Kidney glomerular epithelial cell (primary cell): Measurements from ENCODE around the gene LRRTM1.

Experiments used
- DNase-seq: peaks from one replicate; lab custom pipeline; 2025; lab: John Stamatoyannopoulos, UW

The LRRTM1 gene, protein sequence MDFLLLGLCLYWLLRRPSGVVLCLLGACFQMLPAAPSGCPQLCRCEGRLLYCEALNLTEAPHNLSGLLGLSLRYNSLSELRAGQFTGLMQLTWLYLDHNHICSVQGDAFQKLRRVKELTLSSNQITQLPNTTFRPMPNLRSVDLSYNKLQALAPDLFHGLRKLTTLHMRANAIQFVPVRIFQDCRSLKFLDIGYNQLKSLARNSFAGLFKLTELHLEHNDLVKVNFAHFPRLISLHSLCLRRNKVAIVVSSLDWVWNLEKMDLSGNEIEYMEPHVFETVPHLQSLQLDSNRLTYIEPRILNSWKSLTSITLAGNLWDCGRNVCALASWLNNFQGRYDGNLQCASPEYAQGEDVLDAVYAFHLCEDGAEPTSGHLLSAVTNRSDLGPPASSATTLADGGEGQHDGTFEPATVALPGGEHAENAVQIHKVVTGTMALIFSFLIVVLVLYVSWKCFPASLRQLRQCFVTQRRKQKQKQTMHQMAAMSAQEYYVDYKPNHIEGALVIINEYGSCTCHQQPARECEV

DNA sequence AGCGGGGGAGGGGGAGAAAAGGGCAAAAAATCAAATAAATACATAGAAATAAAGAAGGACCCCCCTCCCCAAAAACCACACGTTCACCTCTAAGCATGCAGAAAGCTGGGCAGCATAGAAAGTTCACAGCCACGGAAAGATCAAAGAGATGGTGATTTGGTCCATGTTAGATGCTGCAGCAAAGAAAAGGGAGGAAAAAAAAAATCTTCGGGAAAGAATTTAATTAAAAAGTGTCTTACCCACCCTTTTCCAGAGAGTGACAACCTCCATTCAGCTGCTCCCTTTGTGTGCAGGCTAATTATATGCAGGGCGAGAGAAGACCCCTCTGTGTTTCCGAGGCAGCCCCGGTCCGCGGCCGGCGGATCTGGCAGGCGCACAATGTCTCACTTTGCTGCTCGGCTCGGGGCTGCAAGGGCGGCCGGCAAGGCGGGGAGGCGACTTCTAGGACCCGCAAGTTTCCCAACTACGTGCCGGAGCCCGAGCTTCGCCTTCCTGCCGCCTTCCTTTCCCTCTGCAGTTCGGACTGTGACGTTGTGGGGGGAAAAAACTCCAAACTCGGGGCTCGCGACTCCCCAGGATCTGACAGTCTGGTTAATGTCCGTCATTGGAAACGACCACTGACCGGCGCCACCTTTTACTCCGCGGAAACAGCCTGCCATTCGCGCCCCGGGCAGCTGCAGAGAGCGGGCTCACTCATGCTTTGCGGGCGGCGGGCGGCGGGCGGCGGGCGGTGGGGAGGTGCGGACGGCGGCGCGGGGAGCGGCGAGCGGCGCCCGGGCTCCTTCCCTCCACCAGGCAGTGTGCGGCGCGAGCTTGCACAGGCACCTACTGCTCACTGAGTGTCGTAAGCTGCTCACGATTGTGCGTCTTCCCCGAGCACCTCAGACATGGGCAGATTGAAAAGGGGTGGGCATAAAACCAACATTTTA lies at the start of gene LRRTM1:
TSS of gene LRRTM1 (minus strand) at position 844 of the 929 bp plus-strand sequence. CDS start 933 bp downstream, outside the sequence.
- DNase-seq, result no peak

DNA sequence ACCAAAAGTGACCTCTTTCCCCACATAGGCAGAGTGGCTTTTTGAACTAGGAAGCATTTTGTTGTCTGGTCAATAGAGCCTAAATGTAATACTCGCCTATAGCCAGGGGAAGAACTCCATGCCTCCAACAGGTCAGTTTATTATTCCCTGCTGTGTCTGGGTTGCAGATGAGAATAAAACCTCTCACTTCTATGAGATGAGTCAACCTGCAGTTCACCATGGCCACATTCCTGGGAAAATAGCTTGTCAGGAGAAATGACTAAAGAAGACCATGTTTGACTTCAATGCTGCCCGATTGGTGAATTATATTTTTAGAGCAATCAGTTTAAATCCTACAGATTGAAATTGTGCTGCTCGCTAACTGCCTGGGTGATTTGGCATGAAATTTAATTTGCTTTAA lies 46.7 kb upstream of the LRRTM1 start:
- peak; percentile 39 for DNase-seq

DNA sequence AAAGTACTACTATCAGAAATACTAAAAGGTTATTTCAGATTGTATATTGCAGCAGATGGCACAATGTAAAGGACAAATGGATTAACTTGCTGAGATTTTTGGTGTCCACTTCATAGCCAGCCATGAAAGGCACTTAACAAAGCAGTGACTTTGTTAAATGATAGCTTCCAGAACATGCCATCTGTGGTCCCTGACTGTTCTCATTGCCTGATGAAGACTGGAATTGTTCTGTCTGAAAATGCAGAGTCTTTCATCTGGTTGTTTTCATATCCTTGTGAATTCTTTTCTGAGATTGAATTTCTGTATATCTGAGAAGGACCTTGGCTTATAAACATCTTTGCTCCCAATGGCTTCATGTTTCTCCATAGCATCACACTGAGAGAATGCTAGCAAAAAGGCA lies 44.4 kb upstream of the LRRTM1 start:
- no peak for DNase-seq

DNA sequence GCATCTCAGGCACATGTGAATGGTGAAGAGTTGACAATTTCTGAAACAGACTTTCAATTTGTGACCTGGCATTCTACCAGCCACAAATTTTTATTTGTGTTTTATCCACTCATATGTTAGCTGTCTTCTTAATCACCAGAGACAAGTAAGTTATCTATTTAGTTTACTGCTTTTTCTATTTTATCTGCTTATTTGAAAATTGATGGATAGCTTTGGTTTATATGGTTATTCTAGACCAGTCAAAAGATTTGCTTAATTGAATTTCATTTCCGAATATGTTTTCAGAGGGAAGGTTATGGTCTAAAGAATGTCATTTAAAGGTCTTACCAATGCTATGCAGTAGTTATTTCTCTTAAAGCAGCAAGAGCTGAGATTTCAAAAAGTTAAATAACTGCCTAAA lies 43.5 kb upstream of the LRRTM1 start:
- no peak for DNase-seq

DNA sequence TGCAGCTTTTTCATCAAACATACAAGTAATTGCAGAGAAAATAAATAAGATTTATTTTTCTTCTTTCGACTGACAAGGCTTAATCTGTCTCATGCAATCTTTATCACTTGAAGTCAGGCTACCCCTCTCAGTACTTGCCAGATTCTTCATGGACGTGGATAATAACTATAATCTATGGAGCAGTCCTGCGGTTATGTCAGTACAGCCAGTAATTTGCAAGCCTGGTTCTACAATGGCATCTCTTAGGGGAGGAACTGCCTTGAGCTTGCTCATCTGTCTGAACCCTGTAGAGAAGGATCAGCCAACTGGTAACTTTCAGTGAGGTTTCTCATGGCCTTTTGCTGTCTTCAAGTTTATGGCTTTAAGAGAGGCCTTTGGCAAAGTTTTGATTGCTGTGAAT lies 35.5 kb upstream of the LRRTM1 start:
- no peak for DNase-seq

DNA sequence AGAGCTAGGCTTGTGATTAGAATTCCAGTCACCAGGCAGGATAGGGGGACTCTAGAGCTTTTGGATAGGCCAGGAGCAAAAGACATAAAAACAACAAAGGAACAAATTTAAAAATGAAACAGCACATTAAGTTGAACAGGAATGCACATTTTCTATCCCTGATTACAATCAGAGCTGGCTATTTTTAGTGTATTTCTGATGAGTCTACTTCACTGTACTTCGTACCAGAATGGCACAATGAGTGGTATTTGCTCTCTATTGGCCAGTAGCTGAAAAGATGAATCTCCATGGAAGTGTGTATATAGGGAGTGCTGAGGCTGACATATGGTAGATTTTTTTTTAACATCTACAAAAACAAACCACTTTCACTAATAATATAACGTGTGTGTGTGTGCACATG lies 34.2 kb upstream of the LRRTM1 start:
- no peak for DNase-seq

DNA sequence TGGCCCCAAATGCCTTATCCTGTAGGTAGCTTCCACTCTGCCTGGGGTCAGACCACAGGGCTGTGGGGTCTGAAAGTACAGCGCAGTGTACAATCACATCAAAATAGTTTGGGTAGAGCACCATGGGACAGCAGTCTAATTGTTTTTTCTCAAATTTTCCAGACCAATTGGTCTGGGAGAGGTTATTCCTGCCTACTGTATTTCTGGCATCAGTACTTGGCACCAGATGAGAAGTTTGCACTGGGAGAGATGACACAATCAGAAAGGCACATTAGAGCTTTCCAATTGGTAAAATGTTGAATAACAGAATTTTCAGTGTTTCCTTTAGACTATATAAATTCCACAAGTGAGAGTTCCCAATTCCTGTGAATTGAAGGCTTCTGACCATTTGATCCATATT lies 30.9 kb upstream of the LRRTM1 start:
- DNase-seq, result no peak

DNA sequence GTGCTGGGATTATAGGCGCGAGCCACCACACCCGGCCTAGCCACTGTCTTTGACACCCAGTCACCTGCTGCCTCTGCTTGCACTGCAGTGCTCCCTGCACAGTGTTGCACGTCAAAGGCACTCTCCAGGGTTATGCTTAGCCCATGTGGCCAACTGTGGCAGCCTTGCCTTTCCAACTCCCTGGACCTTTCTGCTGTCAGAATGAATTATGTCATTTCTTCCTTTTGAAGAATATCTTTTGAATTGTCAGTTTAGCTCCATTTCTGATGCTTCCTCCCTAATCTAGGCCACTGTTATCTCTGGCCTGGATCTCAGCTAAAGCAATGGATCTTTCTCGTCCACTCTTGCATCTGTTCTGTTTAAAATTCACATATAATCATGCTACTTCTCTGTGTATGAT lies 29.3 kb upstream of the LRRTM1 start:
- DNase-seq, result no peak

DNA sequence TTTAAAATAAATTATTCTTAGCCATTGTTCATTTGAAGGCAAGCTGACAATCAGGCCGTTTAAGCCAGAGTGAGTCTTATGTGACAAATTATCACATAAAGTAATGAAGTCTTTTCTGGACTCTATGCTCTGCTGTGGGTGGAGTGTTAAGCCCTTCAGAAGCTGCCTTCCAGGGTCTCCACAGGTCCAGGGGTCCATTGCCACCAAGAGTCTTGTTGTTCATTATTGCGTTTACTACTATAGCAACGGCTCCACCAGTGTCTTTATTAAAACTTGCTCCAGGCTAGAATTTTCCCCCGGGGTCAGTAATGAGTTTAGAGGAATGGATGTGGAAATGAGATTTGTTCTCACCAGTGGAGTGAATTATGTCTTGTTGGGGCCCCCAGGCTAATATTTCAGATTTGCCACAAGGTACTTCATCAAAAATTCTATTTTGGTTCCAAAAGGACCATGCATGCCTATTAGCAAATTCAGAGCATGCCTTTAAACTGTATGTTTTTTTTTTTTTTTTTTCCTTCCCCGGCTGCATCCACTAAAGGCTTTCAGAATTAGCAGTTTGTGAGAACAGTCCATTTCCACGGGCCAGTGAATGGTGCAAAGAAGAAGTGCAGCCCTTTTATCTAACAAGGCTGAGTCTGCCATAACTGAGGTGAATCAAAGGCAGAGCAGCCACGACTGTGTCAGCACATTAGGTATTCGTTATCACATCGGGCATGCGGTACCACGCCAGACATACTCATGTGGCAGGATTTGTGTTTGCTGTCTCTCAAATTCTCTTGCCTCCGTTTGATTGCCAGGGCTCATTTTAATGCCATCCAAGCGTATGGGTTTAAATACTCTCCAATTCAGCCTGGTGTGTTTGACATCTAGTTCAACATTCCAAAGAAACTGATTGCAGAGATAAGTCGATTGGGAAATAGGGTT lies 26.2 kb upstream of the LRRTM1 start:
- DNase-seq, result no peak

DNA sequence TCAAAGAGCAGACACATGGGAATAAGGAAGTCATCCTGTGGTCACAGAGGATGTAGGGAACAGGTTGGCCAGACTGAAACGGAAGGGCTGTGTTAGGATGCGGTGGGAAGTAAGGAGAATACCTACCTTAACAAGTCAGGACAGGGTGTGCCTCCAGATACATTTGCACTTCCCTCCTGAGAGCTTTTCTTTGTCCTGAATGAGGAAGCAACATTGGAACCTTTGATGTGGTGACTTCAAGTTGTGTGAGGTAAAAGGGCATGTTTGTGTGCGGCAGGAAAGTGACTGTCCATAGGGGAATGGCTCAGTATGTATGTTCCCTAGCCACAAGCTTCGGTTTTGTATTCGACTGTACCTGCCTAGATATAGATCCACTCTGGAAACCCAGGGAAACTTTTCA lies 24.9 kb upstream of the LRRTM1 start:
- DNase-seq, result no peak

DNA sequence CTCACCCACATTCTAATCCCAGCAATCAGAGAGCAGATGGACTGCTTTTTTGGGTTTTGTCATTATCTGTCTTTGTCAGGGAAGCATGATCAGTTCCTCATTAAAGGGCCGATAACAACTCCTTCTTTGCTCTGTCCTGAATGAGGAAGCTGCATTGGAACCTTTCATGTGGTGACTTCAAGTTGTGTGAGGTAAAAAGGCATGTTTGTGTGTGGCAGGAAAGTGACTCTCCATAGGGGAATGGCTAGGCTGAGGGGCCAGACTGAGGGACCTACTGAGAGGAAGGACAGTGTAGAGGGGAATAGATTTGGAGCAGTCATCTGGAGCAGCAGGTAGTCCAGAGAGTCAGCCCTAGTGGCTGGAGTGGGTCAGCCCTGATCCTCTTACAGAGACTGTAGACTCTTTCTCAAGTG lies 23.6 kb upstream of the LRRTM1 start:
- DNase-seq, result no peak

DNA sequence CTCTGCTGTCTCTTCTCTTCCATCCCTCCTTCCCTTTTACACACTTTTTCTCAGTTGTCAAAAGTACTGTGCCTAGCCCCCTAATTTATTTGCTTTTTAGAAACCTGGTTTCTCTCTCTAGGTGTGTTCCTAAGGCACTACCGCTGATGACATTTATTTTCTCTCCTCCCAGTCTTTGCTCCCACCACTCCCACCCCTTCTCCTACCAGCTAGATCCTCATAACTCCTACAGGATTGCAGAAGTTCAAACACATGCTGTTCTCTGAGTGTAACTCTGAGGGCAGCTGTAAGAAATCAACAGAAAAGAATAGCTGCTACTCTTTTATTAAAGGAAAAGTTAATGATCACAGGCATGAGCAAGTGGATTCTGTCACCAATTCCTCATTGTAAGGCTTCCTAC lies 22.3 kb upstream of the LRRTM1 start:
- no peak for DNase-seq

DNA sequence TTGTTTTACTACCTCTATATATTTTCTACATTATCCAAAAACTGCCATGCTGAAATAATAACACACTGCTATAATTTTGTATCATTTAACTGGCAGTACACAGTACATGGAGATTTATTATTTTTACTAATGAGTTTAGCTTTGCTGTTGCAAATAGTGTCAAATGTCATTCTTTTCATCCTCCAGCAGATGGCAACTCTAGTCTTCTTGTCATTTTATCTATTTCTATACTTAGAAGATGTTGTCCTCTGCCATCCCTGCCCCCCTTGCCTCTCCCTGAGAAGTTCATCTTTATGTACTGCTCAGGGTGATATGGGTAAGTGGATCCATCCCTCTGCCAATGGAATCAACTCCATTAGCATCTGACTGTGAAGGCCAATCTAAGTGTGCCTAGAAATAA lies 21.7 kb upstream of the LRRTM1 start:
- peak; percentile 39 for DNase-seq

DNA sequence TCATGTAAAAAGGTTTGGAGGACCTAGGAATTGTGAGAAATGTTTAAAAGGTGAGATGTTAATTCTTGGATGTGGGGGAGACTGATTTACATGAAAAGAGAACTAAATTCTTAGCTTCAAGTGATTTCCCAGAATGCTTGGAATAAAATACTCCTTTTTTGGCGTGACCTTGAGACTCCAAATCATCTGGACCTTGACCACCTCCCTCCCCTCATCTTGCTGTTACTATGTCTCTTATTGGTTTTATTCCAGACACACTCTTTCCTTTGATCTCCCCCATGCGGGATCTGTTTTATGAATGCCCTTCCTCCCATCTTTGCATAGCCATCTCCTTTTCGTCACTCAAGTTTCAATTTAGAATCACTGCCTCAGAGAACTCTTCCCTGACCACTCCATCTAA lies 20.0 kb upstream of the LRRTM1 start:
- DNase-seq, result no peak

DNA sequence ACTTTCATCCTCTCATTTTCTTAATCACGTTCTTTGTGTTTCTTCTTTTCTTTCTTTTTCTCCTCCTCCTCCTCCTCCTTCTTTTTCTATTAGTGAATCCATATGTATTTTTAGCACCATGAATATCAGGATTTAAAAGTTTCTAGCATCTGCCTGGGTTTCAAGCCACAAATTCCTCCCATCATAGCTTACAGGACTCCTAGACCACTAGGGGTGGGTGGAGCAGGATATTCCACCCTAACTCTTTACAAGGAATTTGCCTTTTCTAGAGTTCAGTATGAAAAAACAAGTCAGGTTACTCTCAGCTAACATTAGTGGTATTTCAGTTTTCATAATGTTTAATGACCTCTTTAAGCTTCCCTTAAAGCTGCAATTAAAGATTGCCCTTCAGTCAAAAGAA lies 19.1 kb upstream of the LRRTM1 start:
- no peak for DNase-seq

DNA sequence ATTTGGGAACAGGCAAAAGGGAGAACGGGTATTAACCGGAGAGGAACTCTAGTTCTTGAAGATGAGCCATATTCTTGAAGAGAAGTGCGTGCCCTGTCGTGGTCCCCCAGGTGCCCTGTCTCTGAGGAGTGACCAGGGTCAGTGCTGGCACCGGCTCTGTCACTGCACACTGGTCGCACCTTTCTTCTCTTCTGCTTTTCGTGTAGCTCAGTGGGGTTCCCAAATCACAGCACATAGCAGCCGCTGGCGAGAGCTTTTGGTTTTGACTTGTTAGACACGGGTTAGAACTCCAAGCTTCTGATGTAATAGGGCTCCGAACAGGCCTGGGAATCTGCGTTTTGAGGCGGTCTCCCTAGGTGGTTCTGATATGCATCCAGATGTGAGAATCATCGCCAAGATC lies 18.4 kb upstream of the LRRTM1 start:
- DNase-seq, result no peak

DNA sequence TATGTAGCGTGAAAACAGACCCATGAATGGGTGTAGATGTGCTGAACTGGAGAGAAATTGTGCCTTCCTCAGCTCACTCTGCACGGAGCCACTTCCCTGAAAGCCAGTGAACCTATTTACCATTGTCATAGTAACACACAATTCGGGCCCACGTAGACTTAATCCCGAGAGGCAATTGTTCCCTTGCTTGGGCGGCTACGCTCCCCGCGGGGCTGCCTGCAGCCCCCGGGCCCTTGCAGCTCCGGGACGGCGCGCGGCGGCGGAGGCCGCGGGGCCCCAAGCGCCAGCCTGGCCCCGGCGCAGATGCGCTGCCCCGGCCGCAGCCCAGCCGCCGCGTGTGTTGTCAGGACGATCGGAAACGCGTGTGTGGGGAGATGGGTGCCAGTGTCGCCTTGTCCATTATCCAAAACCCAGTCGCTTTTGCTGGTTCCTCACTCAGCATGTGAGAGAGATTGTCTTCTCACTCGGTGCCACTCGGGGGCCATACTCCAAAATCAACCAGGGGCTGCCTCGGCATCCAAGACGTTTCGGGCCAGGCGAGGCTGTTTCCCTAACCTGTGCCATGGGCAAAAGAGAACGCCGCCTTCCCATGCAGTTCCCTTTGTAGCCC lies 17.9 kb upstream of the LRRTM1 start:
- no peak for DNase-seq

DNA sequence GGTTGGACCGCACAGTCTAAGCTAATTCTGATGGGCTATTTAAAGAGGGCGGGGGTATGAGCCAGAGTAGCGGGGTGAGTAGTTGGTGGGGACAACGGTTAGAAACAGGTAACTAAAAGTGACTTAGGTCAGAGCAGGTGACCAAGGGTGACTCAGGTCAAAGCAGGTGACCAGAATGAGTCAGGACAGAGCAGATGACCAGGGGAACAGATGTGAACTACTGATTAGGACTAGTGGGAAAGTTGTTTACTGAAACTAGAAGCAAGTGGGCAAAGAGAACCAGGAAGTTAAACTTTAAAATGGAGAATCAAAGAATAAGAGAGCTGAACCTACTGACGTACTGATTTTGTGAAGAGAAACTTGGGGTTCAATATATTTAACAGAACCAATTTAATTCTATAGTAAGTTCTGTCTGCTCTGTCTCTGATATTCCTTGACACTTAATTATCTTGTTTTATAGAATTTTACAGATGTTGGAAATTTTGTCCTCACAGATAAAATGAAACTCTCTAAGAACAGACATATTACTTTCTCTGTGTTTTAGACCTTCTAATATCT lies 7.8 kb upstream of the LRRTM1 start:
- DNase-seq, result no peak

DNA sequence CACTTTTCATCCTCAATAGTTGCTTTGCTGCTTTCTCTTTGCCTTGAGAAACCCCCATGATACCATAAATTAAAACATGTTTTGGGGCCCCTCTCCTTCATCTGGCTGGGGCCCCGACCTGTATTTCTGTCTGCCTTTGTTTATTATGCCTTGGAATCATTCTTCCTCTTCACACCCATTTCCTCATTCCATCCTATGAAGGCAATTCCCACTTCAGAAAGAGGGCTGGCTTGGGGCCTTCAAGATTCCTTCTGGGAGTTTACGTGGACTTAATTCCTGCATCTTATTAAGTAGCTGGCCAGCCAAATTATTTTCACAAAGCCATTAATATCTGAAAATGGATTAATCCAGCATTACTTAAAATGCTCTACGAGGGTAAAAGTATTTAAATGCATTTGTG lies 6.8 kb upstream of the LRRTM1 start:
- DNase-seq, result no peak

DNA sequence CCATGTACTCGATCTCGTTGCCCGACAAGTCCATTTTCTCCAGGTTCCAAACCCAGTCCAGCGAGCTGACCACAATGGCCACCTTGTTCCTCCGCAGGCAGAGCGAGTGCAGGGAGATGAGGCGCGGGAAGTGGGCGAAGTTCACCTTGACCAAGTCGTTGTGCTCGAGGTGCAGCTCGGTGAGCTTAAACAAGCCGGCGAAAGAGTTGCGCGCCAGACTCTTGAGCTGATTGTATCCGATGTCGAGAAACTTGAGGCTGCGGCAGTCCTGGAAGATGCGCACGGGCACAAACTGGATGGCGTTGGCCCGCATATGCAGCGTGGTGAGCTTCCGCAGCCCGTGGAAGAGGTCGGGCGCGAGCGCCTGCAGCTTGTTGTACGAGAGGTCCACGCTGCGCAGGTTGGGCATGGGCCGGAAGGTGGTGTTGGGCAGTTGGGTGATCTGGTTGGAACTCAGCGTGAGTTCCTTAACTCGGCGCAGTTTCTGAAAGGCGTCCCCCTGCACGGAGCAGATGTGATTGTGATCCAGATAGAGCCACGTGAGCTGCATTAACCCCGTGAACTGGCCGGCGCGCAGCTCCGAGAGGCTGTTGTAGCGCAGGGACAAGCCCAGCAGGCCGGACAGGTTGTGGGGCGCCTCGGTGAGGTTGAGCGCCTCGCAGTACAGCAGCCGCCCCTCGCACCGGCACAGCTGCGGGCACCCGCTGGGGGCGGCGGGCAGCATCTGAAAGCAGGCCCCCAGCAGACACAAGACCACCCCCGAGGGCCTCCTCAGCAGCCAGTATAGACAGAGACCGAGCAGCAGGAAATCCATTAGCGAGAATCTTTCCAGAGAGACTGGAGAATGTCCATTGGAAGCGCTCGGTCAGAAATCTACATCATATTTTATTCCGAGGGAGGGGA lies 1.3 kb downstream of the LRRTM1 start:
- no peak for DNase-seq
